Cortex of kidney (tissue), 1 donor: Measurements from ENCODE around the gene EYS.

ENCODE experiments used
- DNase-seq: peaks from one replicate; lab custom pipeline; 2025; lab: John Stamatoyannopoulos, UW

Gene EYS

GRCh38 chr6:64831680-64832079, 875.3 kb downstream of the EYS start:
- DNase-seq: no peak

- no peak for DNase-seq
Observed at GRCh38 chr6:64817525-64817924, 889.5 kb downstream of the EYS start.

GRCh38 chr6:64815718-64816117, 891.3 kb downstream of the EYS start:
- DNase-seq: no peak

- DNase-seq: no peak
Observed at GRCh38 chr6:64812138-64812537, 894.9 kb downstream of the EYS start.

- DNase-seq: no peak
Observed at GRCh38 chr6:64811119-64811518, 895.9 kb downstream of the EYS start.

GRCh38 chr6:64807785-64808184, 899.2 kb downstream of the EYS start:
- no peak for DNase-seq

GRCh38 chr6:64803470-64804166, 903.4 kb downstream of the EYS start:
- DNase-seq: no peak

GRCh38 chr6:64792534-64792933, 914.5 kb downstream of the EYS start:
- no peak for DNase-seq

GRCh38 chr6:64789476-64789875, 917.5 kb downstream of the EYS start:
- DNase-seq: no peak

GRCh38 chr6:64786736-64787135, 920.3 kb downstream of the EYS start:
- DNase-seq: no peak

GRCh38 chr6:64782877-64783276, 924.1 kb downstream of the EYS start:
- DNase-seq: no peak

- DNase-seq: no peak
Observed at GRCh38 chr6:64777941-64778785, 928.9 kb downstream of the EYS start.

GRCh38 chr6:64776359-64776758, 930.7 kb downstream of the EYS start:
- no peak for DNase-seq

GRCh38 chr6:64774881-64775280, 932.1 kb downstream of the EYS start:
- DNase-seq: no peak

GRCh38 chr6:64750910-64751309, 956.1 kb downstream of the EYS start:
- no peak for DNase-seq

- no peak for DNase-seq
Observed at GRCh38 chr6:64737418-64737817, 969.6 kb downstream of the EYS start.

GRCh38 chr6:64736421-64736950, 970.5 kb downstream of the EYS start:
- no peak for DNase-seq

GRCh38 chr6:64733433-64733832, 973.6 kb downstream of the EYS start:
- DNase-seq: no peak

GRCh38 chr6:64732888-64733287, 974.1 kb downstream of the EYS start:
- no peak for DNase-seq

GRCh38 chr6:64729522-64729921, 977.5 kb downstream of the EYS start:
- no peak for DNase-seq

- DNase-seq: no peak
Observed at GRCh38 chr6:64727075-64727474, 980.0 kb downstream of the EYS start.

GRCh38 chr6:64724091-64724490, 982.9 kb downstream of the EYS start:
- no peak for DNase-seq
